ENCODE results near the gene PRKCZ.

The PRKCZ gene

DNA sequence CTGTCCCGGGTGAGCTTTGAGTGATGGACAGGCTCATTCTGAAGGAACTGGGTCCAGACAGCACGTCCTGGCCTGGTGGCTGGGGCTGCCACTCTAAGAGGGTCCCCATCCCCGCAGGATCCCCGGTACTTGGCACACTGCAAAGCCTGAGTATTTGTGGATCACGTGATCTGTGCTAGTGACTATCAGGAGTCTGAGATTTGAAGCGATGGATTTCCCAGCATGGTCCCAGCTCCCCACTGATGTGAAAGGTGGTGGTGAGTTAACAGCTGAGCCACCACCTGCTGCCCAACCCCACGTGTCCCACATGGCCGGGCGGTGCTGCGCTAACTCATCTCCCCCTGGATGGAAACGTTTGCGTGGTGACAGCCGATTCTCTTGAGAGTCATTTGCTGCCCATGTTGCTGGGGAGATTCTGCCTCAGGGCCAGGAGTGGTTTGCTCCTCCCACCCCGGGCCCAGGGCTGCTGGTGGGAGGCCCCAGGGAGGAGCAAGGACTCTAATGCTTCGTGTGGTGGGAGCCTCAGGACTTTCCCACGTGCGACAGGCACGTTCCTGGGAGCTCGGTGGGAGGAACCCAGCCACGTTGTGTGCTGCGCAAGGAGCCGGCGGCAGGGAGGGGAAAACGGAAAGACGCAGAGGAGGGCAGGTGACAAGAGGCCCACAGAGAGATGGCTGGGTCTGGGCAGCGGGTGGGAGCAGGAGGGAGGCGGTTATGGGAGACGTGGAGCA is 129.2 kb downstream of the PRKCZ start:
- DNase-seq (ENCODE audit: low spot score): no peak

DNA sequence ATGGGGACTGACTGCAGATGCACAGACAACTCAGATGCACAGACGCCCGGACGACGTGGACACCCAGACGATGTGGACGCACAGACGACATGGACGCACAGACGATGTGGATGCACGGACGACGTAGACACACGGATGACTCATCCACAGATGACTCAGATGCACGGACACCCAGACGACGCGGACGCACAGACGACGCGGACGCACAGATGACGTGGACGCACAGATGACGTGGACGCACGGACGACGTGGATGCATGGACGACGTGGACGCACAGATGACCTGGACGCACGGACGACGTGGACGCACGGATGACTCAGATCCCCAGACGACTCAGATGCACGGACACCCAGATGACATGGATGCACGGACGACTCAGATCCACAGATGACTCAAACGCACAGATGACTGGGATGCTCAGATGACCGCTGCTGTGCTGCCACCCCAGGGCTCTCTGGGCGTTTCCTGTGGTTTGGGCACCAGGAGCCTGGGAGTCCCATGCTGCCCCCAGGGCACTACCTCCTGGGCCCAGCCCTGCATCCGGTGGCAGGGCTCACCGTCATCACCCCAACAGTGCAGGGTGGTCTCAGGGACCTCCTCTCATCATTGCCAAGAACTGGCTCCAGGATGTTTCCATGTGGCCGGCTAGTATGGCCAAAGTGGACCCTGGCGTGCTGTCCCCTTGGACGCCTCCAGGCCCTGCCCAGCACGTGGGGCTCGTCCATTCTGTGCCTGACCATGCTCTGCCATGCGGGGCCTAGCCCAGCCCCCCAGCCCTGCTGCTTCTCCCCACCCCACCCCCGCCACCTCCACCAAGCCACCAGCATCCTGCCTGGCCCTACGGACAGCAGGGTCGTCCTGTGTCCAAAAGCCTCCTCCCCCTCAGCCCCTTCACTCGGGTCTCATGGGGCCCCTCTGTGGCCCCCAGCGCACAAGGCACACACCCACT is 130.4 kb downstream of the PRKCZ start:
- DNase-seq (ENCODE audit: low spot score): no peak

DNA sequence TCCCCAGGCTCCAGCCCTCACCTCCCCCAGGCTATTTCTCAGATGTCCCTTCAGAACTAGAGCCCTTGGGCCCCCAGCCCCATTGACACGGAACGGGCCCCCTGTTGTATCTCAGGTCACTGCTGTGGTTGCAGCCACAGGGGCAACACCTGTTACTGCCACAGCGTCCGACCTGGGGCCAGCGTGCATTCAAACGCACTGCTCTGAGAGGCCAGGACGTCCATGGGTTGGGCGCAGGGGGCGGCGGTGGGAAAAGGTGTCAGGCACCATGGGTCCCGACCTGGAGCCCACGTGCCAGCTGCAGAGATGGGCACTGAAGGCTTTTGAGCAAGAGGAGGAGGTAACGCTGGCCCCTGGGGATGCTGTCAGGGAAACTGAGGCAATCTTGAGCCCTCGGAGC is 131.1 kb downstream of the PRKCZ start:
- no peak for DNase-seq (ENCODE audit: low spot score)

DNA sequence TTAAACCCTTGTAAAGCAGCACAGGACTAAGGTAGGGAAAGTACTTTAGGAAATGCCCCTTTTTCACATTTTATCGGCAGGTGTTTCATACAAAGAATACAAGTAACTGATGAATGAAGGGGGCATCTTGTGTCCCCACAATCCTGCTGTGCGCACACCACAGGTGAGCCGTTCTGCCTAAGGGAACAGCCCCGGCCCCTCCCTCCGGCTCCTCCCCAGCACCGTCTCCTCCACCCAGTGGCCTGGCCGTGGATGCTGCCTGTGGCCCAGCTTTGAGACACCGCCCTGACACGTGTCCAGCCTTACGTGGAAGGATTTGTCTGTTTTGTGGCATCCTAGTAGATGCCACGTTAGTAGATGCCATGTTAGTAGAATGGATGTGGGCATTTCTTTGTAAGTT is 131.5 kb downstream of the PRKCZ start:
- DNase-seq (ENCODE audit: low spot score): no peak

DNA sequence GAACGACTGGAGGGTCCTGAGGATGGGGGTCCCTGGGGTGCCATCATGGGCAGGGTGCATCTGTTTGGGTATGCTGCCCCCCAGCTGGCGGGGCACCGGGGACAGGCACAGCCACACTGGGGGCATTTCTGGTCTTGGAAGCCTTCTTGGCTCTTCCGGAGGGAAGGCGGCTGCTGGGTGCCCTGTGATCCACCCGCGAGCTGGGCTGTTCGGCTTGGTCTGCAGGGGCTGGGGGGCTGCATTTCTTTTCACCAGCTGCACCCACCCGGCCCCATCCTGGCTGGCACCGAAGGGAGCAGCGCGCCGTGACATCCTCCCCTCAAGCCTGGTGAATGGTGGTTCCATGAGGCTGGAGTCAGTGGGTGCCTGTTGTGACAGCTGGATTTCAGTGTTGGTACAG is 132.2 kb downstream of the PRKCZ start:
- DNase-seq (ENCODE audit: low spot score): no peak

DNA sequence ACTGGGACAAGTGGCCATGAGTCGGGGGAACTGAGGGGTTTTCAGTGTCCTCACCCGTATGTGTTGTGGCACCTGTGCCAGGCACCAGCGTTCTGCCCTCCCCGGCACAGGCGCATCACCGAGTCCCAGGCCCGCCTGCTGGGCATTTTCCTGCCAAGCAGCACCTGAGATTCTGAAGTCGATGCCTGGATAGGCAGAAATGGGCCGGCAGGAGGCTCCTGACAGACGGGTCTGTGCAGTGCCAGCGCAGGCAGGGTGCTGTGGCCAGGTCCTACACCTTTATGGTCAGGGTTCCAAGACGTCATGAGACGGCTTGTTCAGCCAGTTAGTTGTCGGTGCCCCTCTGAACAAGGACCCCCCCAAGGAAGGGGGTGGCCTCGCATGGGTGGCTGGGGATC is 133.7 kb downstream of the PRKCZ start:
- DNase-seq (ENCODE audit: low spot score): no peak

DNA sequence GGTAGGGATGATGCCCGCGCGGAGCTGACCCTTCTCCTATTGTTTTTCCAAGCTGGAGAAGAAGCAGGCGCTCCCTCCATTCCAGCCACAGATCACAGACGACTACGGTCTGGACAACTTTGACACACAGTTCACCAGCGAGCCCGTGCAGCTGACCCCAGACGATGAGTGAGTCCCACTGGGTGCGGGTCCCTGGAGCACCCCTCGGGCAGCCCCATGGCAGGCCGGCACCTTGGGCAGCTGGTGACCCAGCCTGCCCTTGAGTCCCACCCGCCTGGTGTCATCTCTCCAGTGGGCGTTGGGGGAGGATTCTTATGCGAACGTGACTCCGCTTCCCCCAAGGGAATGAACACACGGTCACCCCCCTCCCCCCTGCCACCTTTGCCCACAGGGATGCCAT is 134.3 kb downstream of the PRKCZ start:
- no peak for DNase-seq (ENCODE audit: low spot score)

DNA sequence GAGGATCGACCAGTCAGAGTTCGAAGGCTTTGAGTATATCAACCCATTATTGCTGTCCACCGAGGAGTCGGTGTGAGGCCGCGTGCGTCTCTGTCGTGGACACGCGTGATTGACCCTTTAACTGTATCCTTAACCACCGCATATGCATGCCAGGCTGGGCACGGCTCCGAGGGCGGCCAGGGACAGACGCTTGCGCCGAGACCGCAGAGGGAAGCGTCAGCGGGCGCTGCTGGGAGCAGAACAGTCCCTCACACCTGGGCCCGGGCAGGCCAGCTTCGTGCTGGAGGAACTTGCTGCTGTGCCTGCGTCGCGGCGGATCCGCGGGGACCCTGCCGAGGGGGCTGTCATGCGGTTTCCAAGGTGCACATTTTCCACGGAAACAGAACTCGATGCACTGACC is 134.7 kb downstream of the PRKCZ start:
- no peak for DNase-seq (ENCODE audit: low spot score)

DNA sequence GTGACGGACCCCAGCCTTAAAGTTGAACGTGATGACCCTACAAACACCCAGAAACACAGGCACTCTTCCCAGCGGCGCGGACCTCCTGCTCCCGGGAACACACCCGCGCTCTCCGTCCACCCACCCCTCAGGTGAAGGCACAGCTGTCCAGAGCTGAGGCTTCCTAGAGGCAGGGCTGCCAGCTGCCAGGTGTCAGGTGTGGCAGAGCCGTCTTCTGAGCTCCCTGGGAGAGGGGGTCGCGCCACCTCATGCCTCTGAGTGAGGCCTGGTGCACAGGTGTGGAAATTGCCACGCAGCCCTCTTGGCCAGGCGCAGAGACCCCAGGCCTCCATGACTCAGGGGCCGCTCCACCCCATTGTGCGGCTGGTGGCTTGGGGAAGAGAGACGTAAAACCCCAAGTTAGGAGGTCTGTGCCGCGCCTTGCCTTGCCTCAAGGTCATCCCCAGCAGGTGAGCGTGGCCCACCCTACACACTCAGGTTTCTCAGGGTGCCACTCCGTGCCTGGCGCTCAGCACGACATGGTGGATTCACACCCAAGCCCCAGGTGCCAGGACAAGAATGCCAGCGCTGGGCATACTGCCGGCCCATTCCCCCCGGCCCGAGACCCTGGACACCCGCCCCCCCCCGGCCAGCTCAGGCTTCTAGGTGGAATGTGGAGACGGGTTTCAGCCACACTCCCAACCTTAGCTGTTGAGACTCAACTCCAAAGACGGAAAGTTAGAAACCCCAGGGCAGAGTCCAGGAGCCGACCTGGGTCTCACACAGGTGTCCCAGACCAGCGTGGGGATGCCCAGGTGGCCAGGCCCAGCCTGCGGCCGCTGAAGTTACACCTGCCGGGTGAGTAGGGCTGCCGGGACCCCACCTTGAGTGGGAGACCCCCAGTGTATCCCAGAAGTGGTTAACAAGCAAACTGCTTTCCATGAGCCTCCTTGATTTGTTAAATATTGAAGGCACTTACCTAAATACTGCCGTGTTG is 136.0 kb downstream of the PRKCZ start:
- DNase-seq (ENCODE audit: low spot score): no peak

DNA sequence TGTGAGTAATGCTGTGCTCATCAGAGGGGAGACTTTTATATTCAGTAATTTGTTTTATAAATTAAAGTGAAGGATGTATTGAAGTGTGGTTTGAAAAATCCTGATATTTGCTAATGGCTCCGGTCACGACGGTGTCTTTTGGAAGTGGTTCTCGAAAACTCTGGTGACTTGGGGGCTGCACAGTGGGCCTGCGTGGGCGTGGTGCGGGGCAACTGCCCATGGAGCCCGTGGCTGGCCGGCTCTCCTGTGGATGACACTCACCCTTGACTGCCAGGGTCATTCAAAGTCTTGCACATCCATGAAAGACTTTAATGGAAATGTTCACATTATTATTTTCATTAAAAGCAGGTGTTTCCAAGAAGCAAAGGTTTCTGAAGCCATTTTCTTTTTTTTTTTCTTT is 136.7 kb downstream of the PRKCZ start:
- DNase-seq (ENCODE audit: low spot score): no peak

DNA sequence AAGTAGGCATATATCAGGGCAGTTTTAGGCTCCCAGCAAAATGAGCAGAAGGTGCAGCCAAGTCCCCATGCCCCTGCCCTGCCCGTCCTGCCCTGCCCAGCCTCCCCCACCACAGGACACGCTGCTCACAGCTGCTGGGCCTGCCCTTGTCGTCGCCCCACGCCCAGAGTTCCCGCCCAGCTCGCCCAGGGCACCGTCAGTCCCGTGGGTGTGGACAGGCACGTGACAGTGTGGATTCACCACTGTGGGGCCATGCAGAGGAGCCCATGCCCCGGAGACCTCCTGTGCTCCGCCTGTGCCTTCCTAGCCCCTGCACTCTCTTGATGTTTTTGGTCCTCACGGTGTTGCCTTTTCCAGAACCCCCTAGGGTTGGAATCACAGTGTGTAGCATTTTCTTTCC is 137.4 kb downstream of the PRKCZ start:
- DNase-seq (ENCODE audit: low spot score): no peak

DNA sequence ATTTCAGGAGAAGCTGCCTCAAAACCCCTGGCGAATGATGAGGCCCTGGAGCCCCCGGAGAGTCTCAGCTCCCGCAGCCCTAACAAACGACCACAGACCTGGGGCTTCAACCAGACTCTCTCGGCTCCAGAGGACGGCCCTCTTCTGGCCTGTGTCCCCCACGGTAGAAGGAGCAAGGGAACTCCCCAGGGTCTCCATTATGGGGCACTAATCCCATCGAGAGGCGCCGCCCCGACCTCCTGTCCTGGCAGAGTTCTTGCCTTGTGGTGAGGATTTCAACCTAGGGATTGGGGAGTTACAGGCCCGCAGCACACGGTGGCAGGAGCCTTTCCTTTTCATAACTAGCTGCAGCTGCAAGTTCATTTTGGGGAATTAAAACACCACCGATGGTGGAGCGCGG is 138.1 kb downstream of the PRKCZ start:
- no peak for DNase-seq (ENCODE audit: low spot score)

DNA sequence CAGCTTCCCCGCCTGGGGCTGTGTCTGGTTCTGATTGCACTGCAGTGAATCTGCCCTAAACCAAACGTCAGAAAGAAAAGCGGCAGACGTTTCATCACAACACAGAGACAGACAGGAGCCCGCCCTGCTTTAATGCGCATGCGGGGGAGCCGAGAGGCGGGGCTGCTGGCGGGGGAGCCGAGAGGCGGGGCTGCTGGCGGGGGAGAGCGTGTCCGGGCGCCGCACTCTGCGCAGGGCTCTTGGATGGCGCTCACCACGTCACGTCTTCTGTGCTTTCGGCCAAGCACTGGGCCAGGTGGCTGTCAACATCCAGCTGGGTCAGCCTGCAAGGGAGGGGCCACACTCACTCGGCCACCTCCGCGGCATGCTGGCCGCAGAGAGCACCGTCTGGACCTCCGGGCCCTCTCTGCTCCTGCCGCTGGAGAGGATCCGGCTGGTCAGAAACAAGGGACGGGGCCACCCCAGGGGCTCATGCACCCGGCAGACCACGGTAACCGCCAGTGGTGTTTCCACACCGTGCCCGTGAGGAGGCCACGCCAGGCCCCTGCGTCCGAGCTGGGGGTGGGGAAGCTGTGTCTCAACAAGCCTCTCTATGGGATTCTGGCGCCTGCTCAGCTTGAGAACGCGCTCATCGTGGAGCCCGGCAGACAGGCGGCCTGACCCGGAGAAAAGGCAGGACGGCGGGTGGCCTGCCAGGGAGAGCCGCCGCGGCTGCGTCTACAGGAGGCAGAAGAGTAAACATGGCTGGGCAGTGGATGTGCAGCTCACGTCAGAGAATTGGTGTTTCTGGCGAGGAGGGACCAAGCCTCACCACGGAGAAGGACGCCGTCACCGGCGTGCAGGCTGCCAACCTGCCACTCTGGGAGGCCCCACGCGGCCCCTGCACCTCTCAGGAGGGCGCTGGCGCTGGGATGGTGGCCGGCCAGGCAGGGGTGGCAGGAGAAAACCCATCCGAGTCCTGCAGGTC is 139.5 kb downstream of the PRKCZ start:
- peak; percentile 94 for DNase-seq (ENCODE audit: low spot score)

DNA sequence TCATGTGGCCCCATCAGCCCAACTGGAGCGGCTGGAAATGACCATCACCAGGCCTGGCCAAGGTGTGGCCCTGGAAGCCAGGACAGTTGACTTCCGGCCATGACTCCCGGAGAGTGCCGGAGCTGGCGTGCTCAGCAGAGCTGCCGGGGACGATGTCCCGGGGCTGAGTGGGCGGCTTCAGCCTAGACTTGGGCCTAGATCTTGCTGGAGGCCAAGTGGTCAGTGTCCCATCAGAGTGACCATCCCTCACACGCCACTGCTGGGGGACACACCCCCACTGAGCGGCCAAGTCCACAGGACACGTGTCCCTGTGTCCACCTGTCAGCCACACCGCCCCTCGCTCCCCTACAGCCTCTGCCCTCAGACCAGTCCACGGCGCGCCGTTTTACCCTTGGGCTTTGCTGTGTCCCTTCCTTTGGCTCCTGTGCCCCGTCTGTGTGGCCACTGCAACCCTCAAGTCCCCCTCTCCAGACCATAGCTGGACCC is 140.3 kb downstream of the PRKCZ start:
- no peak for DNase-seq (ENCODE audit: low spot score)

DNA sequence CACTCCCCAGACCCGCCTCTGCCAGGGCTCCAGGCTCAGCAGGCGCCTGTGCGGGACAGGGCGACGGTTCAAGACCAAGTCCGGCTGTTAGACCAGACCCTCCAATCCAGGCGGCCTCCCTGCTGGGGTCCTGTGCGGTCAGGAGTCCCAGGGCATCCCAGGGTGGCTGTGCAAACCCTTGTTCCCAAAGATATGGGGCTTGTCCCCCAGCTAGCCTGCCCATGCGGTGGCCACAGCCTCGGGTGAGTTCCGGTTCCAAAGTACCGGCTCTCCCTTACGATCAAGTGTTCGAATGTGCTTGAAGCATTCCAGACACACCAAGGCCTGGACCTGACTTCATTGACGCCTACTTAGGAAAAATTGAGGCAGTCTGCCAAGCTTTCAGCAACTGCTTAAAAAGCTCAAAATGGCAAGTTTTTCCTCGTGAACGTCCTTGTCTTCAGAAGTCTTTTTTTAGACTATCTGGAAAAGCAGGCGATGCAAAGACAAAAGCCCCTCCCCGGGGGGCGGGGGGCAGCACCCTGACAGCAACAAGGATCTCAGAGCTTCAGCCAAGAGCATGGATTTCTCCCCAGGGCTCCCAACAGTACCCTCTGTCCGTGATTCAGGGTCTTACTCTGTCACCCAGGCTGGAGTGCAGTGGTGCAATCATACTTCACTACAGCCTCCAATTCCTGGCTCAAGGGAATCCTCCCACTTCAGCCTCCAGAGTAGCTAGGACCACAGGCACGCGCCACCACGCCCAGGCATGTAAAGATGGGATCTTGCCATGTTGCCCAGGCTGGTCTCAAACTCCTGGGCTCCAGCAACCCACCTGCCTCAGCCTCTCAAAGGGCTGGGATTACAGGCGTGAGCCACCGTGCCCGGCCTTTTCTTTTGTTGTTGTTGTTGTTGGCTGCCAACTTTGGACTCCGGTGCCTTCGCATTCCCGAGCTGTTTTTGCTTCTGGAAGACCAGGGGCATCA is 142.1 kb downstream of the PRKCZ start:
- DNase-seq (ENCODE audit: low spot score): no peak

DNA sequence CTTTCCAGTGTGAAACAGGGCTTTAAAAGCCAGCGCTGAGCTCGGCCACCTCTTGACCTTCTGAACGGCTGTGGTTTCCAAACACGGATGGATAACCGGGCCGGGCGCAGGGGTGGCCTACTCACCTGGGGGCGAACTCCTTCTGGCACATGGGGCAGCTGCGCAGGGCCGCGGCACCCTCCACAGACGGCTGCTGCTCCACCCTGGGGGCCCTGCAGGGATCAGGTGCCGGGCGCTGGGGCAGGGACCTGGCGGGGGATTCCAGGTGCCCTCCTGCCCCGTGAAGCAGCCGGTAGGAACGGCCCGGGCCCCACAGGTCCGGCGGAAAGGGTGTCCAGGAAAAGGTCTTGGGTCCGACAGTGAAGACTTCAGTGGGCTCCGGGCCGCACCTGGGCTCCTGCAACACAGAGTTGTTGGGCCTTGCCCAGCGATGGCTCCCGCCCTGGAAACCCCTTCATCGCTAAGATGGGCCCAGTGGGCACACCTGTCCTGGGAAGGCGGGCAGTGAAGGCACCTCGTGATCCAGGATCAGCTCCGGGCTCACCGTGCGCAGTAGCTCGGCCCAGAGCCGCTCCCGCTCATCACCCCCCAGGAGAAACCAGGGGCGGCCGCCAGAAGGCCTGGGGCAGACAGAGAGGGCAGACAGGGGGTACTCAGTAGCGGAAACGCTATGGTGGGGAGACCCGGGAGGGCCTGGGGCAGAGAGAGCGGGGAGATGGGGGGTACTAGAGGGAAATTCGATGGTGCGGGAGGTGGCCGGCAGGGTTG is 143.5 kb downstream of the PRKCZ start:
- DNase-seq (ENCODE audit: low spot score): no peak

DNA sequence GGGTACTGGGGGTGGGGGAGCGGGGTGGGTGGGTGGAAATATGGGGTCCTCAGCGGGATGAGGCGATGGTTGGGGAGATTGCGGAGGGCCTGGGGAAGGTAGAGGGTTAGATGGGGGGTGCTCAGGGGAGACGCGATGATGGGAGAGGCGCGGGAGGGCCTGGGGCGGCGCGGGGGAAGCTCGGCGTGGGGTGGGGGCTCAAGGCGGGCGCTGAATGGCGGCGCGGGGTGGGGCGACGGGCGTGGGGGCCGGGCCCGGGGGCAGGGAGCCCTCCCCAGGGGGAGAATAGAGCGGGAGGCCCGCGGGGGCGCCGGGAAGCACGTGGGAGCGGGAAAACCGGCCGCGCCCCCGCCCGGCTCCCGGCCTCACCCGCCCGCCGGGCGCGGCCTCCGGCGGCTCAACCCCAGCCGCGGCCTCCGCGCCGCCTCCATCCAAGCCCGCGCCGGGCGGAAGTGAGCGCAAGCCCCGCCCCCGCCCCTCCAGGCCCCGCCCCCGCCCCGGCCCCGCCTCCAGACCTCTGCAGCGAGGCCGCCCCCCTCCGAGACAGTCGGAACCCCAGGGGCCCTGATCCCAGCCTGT is 144.2 kb downstream of the PRKCZ start, which contains the start of gene FAAP20:
Gene FAAP20, minus strand, starts transcription at position 454 of the 579 bp plus-strand sequence. Its CDS starts 23 bp downstream, at position 431.
- DNase-seq (ENCODE audit: low spot score): peak; percentile 81
